Muscle layer of duodenum (tissue), 2 donors: ENCODE data around the gene SYNPR.

Experiments used
- H3K27ac ChIP-seq: one replicate; pipeline ENCODE4 v1.7.0; 2013; ENCODE audit warnings: mild to moderate bottlenecking, low read length
- H3K27me3 ChIP-seq: one replicate; pipeline ENCODE4 v1.7.0; 2013; ENCODE audit warnings: low read depth, mild to moderate bottlenecking, control low read depth, low read length
- H3K36me3 ChIP-seq, 2 donors: one replicate each; pipeline ENCODE4 v1.7.0; 2013; ENCODE audit warnings: low read length in 2 of 2, control low read depth in 1 of 2, mild to moderate bottlenecking in 1 of 2; ENCODE audit not compliant: insufficient read depth in 2 of 2, control insufficient read depth in 1 of 2
- H3K4me1 ChIP-seq, 2 donors: one replicate each; pipeline ENCODE4 v1.7.0; 2013; ENCODE audit warnings: low read length in 2 of 2, mild to moderate bottlenecking in 2 of 2, control low read depth in 1 of 2, moderate library complexity in 1 of 2; ENCODE audit not compliant: insufficient read depth in 2 of 2, control insufficient read depth in 1 of 2
- H3K4me3 ChIP-seq, 2 donors: one replicate each; pipeline ENCODE4 v1.7.0; 2013; ENCODE audit warnings: low read length in 2 of 2, low read depth in 1 of 2, mild to moderate bottlenecking in 1 of 2
- H3K9me3 ChIP-seq, 2 donors: one replicate each; pipeline ENCODE4 v1.7.0; 2013; ENCODE audit warnings: low read length in 2 of 2, control low read depth in 1 of 2, mild to moderate bottlenecking in 1 of 2; ENCODE audit not compliant: control insufficient read depth in 1 of 2
- donor health status: healthy.

SYNPR gene

DNA sequence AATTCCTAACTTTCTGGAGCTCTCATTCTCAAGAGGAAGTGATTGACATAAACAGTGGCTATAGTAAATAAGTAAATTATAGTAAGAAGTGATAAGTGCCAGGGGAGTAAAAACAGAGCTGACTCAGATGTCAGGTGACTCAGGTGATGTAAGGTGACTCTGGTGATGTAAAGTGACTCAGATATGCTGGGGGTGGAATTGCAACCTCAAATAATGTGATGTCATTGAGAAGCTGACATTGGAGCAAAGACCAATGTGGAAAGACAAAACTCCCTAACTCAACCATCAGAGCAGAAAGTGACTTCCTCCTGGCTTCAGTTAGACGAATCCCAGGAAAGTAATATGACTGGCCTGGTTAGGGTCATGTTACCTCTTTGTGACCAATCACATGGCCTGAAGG lies 230.2 kb downstream of the SYNPR start:
- Histone ChIP-seq H3K27me3 (no peaks in the 10 kb centered on the region), H3K4me1 (no peaks in the 10 kb centered on the region), H3K27ac (no peak overlapping the region), H3K4me3 (no peak overlapping the region), H3K36me3 (no peaks in the 10 kb centered on the region), H3K9me3 (no peaks in the 10 kb centered on the region)

DNA sequence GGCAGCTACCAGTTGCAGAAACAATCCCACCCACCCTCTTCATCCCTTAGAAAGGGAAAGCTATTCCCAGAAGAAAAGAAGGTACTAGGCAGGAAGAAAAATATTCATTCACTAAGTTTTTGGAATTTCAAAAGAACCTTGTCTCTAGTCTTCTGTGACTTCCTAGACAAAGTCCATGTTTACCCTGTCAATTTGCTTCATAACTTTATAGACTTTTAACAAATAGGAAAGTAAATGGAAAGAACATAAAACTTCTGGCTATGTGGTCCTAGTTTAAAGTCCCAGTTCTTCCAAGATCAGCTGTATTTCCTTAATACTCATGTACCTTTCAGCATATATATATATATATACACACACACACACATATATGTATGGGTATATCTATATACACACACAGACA lies 230.7 kb downstream of the SYNPR start:
- Histone ChIP-seq H3K27me3 (no peaks in the 10 kb centered on the region), H3K36me3 (no peaks in the 10 kb centered on the region), H3K27ac (no peak overlapping the region), H3K4me1 (no peaks in the 10 kb centered on the region), H3K9me3 (no peaks in the 10 kb centered on the region), H3K4me3 (no peak overlapping the region)

DNA sequence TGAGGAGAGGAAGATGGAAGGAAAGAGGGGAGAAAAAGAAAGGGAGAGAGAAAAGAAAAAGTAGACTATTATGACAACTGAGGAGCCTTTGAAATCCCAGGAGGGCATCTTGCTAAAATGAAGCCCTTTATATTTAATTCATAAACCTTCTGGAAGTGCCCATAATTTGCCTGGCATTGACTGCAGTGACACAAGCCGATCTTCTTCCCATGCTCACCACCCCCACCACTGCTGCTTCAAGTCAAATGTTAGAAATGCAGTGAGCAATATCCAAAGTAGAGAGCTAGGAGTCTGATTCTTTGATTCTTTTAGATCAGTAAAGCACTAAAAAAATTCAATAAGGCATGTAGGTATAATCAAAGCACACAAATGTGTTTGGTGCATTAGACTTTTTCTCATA lies 235.7 kb downstream of the SYNPR start:
- Histone ChIP-seq H3K4me3 (no peak overlapping the region), H3K9me3 (no peaks in the 10 kb centered on the region), H3K36me3 (no peaks in the 10 kb centered on the region), H3K27ac (no peak overlapping the region), H3K27me3 (no peaks in the 10 kb centered on the region), H3K4me1 (no peaks in the 10 kb centered on the region)

- H3K4me1 ChIP-seq: no peaks in the 10 kb centered on the region
- no peaks in the 10 kb centered on the region for H3K9me3 ChIP-seq
- H3K27ac ChIP-seq: no peak overlapping the region
- H3K27me3 ChIP-seq: no peaks in the 10 kb centered on the region
- no peaks in the 10 kb centered on the region for H3K36me3 ChIP-seq
- H3K4me3 ChIP-seq: no peak overlapping the region
Observed at GRCh38 chr3:63514678-63515077, 236.6 kb downstream of the SYNPR start.

- H3K9me3 ChIP-seq: no peaks in the 10 kb centered on the region
- no peaks in the 10 kb centered on the region for H3K27me3 ChIP-seq
- no peak overlapping the region for H3K4me3 ChIP-seq
- no peaks in the 10 kb centered on the region for H3K36me3 ChIP-seq
- H3K27ac ChIP-seq: no peak overlapping the region
- H3K4me1 ChIP-seq: no peaks in the 10 kb centered on the region
Observed at GRCh38 chr3:63519426-63519825, 241.3 kb downstream of the SYNPR start.

DNA sequence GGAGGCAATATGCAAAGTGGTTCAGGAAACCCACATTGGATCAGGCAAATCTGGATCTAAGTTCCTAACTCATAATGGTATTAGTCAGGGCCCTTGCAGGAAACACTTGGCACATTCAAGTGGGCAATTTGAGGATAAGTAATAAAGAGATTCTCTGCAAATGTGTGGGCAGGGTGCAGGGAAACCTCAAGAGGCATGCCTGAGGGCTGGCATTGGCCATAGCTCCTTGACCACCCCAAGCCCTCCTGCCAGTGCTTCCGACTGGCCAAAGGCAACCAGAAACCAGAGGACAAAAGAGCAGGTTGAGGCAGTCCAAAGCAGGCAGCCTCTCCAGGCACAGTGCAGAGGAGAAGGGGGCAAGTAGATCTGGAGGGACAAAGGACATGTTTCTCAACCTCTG lies 243.5 kb downstream of the SYNPR start:
- Histone ChIP-seq H3K4me1 (no peaks in the 10 kb centered on the region), H3K4me3 (no peak overlapping the region), H3K36me3 (no peaks in the 10 kb centered on the region), H3K27ac (no peak overlapping the region), H3K9me3 (no peaks in the 10 kb centered on the region), H3K27me3 (no peaks in the 10 kb centered on the region)

- H3K4me3 ChIP-seq: no peak overlapping the region
- no peak overlapping the region for H3K27ac ChIP-seq
- no peaks in the 10 kb centered on the region for H3K27me3 ChIP-seq
- no peaks in the 10 kb centered on the region for H3K4me1 ChIP-seq
- H3K36me3 ChIP-seq: no peaks in the 10 kb centered on the region
- no peaks in the 10 kb centered on the region for H3K9me3 ChIP-seq
Observed at GRCh38 chr3:63523100-63523499, 245.0 kb downstream of the SYNPR start.

DNA sequence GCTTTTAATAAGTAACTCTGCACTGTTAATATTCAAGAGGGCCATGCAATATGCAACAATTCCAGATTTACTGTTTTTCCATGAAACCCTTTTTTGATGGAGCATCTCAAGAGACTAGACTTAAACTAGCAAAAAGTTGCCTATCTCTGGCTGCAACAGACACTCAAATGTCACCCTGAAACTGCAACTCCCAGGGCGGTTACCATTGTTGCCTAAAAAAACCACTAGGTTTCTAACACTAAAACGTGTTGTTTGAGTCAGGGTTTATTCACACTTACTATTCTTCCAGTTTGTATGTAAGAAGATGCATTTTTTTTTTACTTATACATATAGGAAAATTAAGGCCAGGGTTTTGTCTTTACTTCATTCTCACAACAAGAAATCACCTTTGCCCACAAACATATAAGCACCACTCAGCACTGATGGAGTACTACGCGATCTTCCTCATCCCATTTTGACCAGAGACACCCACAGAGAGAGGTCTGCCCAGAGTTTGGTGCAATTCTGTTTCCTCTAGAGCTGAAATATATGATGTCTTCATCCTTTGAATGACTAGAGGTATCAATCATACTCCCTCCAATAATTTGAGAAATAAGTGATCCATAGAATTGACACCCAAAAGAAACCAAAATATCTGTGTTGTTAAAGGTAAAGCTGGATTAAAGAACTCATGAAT lies 250.4 kb downstream of the SYNPR start:
- H3K4me1 ChIP-seq: no peaks in the 10 kb centered on the region
- H3K27me3 ChIP-seq: no peaks in the 10 kb centered on the region
- H3K27ac ChIP-seq: no peak overlapping the region
- H3K36me3 ChIP-seq: no peaks in the 10 kb centered on the region
- H3K9me3 ChIP-seq: no peaks in the 10 kb centered on the region
- H3K4me3 ChIP-seq: no peak overlapping the region

GRCh38 chr3:63532521-63532920 lies 254.4 kb downstream of the SYNPR start:
- Histone ChIP-seq H3K27me3 (no peaks in the 10 kb centered on the region), H3K4me3 (no peak overlapping the region), H3K9me3 (no peaks in the 10 kb centered on the region), H3K4me1 (no peaks in the 10 kb centered on the region), H3K27ac (no peak overlapping the region), H3K36me3 (no peaks in the 10 kb centered on the region)

GRCh38 chr3:63538919-63539318 lies 260.8 kb downstream of the SYNPR start:
- no peaks in the 10 kb centered on the region for H3K4me1 ChIP-seq
- H3K27me3 ChIP-seq: no peaks in the 10 kb centered on the region
- no peak overlapping the region for H3K27ac ChIP-seq
- no peaks in the 10 kb centered on the region for H3K9me3 ChIP-seq
- no peak overlapping the region for H3K4me3 ChIP-seq
- H3K36me3 ChIP-seq: no peaks in the 10 kb centered on the region

DNA sequence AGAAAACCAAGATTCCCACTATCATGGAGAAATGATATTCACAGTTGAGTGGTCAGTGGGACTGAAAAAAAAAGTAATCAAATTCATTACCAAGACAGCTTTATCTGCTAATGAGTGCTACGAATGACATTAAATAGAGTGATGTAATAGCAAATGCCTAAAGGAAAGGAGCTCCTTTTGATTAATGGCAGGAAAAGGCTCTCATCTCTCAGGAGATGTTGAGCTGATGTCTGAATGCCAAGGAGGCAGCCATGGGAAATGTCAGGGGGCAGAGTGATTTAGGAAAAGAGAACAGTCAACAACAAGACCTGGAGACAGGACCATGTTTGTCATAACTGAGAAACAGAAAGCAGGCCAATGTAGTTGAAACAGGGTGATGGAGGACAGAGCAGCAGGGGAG lies 277.7 kb downstream of the SYNPR start:
- Histone ChIP-seq H3K27ac (no peak overlapping the region), H3K9me3 (no peaks in the 10 kb centered on the region), H3K27me3 (no peaks in the 10 kb centered on the region), H3K4me3 (no peak overlapping the region), H3K4me1 (no peaks in the 10 kb centered on the region), H3K36me3 (no peaks in the 10 kb centered on the region)

DNA sequence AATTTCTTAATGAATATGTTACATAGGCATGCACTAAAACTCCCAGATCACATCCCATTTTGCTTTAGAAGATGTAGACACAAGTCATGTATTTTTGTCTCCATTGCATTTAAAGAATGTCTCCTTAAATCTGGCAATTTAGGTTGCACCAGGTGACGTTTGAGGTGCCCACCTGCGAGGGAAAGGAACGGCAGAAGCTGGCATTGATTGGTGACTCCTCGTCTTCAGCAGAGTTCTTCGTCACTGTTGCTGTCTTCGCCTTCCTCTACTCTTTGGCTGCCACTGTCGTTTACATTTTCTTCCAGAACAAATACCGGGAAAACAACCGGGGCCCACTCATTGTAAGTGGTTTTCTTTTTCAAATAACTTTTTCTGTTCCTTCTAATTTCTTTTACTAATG lies 278.3 kb downstream of the SYNPR start:
- Histone ChIP-seq H3K36me3 (no peaks in the 10 kb centered on the region), H3K27ac (no peak overlapping the region), H3K9me3 (no peaks in the 10 kb centered on the region), H3K4me3 (no peak overlapping the region), H3K27me3 (no peaks in the 10 kb centered on the region), H3K4me1 (no peaks in the 10 kb centered on the region)
